CD4-positive, alpha-beta T cell treated with Interleukin-15 for 4 hours (primary cell): ENCODE data around the gene USP12.

Experiments
- DNase-seq: peaks from one replicate; pipeline ENCODE4 v3.0.0-alpha.2; 2020; ENCODE audit warnings: low spot score

Gene USP12

GRCh38 chr13:27183561-27184147, 12.0 kb upstream of the USP12 start:
- DNase-seq: no peak

- DNase-seq: no peak
Observed at GRCh38 chr13:27182844-27183497, 11.4 kb upstream of the USP12 start.

GRCh38 chr13:27182054-27182453, 10.4 kb upstream of the USP12 start:
- no peak for DNase-seq

- DNase-seq: no peak
Observed at GRCh38 chr13:27177852-27178251, 6.2 kb upstream of the USP12 start.

GRCh38 chr13:27176470-27177410, 5.1 kb upstream of the USP12 start:
- DNase-seq: no peak

GRCh38 chr13:27174766-27175455, 3.3 kb upstream of the USP12 start:
- no peak for DNase-seq

- peak; percentile 23 for DNase-seq
Observed at GRCh38 chr13:27172495-27172842, 858 bp upstream of the USP12 start.

GRCh38 chr13:27171827-27172494, 350 bp upstream of the USP12 start:
- DNase-seq: peak; percentile 95

- DNase-seq: no peak
Observed at GRCh38 chr13:27170516-27171243, 931 bp downstream of the USP12 start.

- peak; percentile 43 for DNase-seq
Observed at GRCh38 chr13:27170221-27170515, 1.4 kb downstream of the USP12 start.

GRCh38 chr13:27168906-27169657, 2.5 kb downstream of the USP12 start:
- DNase-seq: no peak

- DNase-seq: no peak
Observed at GRCh38 chr13:27168086-27168485, 3.5 kb downstream of the USP12 start.

- DNase-seq: no peak
Observed at GRCh38 chr13:27166313-27166712, 5.3 kb downstream of the USP12 start.

GRCh38 chr13:27161980-27162379, 9.6 kb downstream of the USP12 start:
- DNase-seq: no peak

- DNase-seq: no peak
Observed at GRCh38 chr13:27161423-27161822, 10.2 kb downstream of the USP12 start.

- no peak for DNase-seq
Observed at GRCh38 chr13:27160657-27161295, 10.8 kb downstream of the USP12 start.

- DNase-seq: no peak
Observed at GRCh38 chr13:27159806-27160563, 11.6 kb downstream of the USP12 start.

GRCh38 chr13:27158335-27158734, 13.3 kb downstream of the USP12 start:
- no peak for DNase-seq
